Endothelial cell of hepatic sinusoid (primary cell): ENCODE measurements around the gene ARL10.
"Not testable (repeated sequence)": the region's sequence is repeated elsewhere in the genome, so short reads cannot be mapped to it uniquely, and the experiment has no call there.

Experiments
- in situ Hi-C: cut with HindIII; loops from 2 replicates; pipeline ENCODE4 v1.10.0; 2017; ENCODE audit warnings: low sequenced_read_pairs

The ARL10 gene

GRCh38 chr5:176388003-176388443 lies 22.7 kb downstream of the ARL10 start:
- in situ Hi-C loops: no loop called here

GRCh38 chr5:176388444-176389134 lies 23.3 kb downstream of the ARL10 start, which contains the start of the genes HIGD2A and NOP16:
Gene HIGD2A (plus strand): TSS chr5:176388751. CDS start chr5:176388820, 69 bp downstream.
Gene NOP16 (minus strand): TSS chr5:176388598. CDS start chr5:176388539, 59 bp downstream.
- in situ Hi-C loops: no loop called here

GRCh38 chr5:176389135-176390123 lies 24.1 kb downstream of the ARL10 start:
- in situ Hi-C loops: no loop called here

- in situ Hi-C loops: no loop called here
Measured at GRCh38 chr5:176391479-176391878, 26.2 kb downstream of the ARL10 start.

GRCh38 chr5:176391999-176392398 lies 26.7 kb downstream of the ARL10 start:
- in situ Hi-C loops: no loop called here

GRCh38 chr5:176392526-176392925 lies 27.2 kb downstream of the ARL10 start:
- in situ Hi-C loops: no loop called here

- in situ Hi-C loops: no loop called here
Measured at GRCh38 chr5:176394096-176394495, 28.8 kb downstream of the ARL10 start.

- in situ Hi-C loops: no loop called here
Measured at GRCh38 chr5:176394881-176395675, 29.8 kb downstream of the ARL10 start.

GRCh38 chr5:176396330-176396729 lies 31.0 kb downstream of the ARL10 start:
- in situ Hi-C loops: no loop called here

- in situ Hi-C loops: no loop called here
Measured at GRCh38 chr5:176397736-176398420, 32.6 kb downstream of the ARL10 start.

- in situ Hi-C loops: no loop called here
Measured at GRCh38 chr5:176400382-176401156, 35.3 kb downstream of the ARL10 start.

- in situ Hi-C loops: no loop called here
Measured at GRCh38 chr5:176401281-176402205, 36.3 kb downstream of the ARL10 start.

GRCh38 chr5:176405656-176406435 lies 40.6 kb downstream of the ARL10 start:
- in situ Hi-C loops: no loop called here

- in situ Hi-C loops: no loop called here
Measured at GRCh38 chr5:176406436-176407052, 41.3 kb downstream of the ARL10 start.

- in situ Hi-C loops: no loop called here
Measured at GRCh38 chr5:176407456-176408251, 42.4 kb downstream of the ARL10 start.

GRCh38 chr5:176408252-176408573 lies 42.9 kb downstream of the ARL10 start:
- in situ Hi-C loops: not testable (repeated sequence)

GRCh38 chr5:176408590-176408989 lies 43.3 kb downstream of the ARL10 start:
- in situ Hi-C loops: no loop called here
